HepG2 (cell line): ENCODE results near the gene HES6. TPM values are rescaled to one million over a fixed set of nuclear protein-coding genes. Genes with fewer than 3 reads are reported as not detected.

Experiments used
- EZH2 ChIP-seq: conservative IDR thresholded peaks from 2 replicates; pipeline ENCODE4 v1.6.1; 2012; ENCODE audit warnings: mild to moderate bottlenecking, low read depth, low read length, moderate library complexity
- FOXP1 ChIP-seq, 2 experiments: fragments of 450-650 bp in 1 of 2; IDR thresholded peaks; 2 replicates each; pipeline ENCODE4 v1.6.1; 2017 to 2018; ENCODE audit warnings: antibody characterized with exemption in 1 of 2
- HOXA7 ChIP-seq: sonication (generic); formaldehyde crosslinking; IDR thresholded peaks from 2 replicates; pipeline ENCODE4 v1.8.1; 2022; ENCODE audit warnings: mild to moderate bottlenecking, missing genetic modification reagents, moderate library complexity
- KLF6 ChIP-seq: IDR thresholded peaks from 2 replicates; pipeline ENCODE4 v1.8.0; 2016; ENCODE audit warnings: missing biosample characterization, missing genetic modification reagents
- MAFG ChIP-seq: sonication (generic); formaldehyde crosslinking; IDR thresholded peaks from 2 replicates; pipeline ENCODE4 v1.5.1; 2020; ENCODE audit warnings: mild to moderate bottlenecking, missing genetic modification reagents
- MIER2 ChIP-seq: IDR thresholded peaks from 2 replicates; pipeline ENCODE4 v1.6.1; 2016; ENCODE audit warnings: missing biosample characterization, missing genetic modification reagents
- RXRB ChIP-seq: IDR thresholded peaks from 2 replicates; pipeline ENCODE4 v1.6.1; 2016; ENCODE audit warnings: borderline replicate concordance, missing genetic modification reagents, missing compliant biosample characterization
- SKI ChIP-seq: fragments of 450-650 bp; IDR thresholded peaks from one replicate; pipeline ENCODE4 v1.6.1; 2018; ENCODE audit warnings: mild to moderate bottlenecking; ENCODE audit not compliant: partially characterized antibody
- TEAD3 ChIP-seq: optimal IDR thresholded peaks from 2 replicates; pipeline ENCODE3; 2016; ENCODE audit warnings: borderline replicate concordance
- TRIM24 ChIP-seq: sonication (generic); formaldehyde crosslinking; IDR thresholded peaks from 2 replicates; pipeline ENCODE4 v1.8.0; 2022; ENCODE audit warnings: mild to moderate bottlenecking, missing genetic modification reagents
- YEATS4 ChIP-seq: sonication (generic); formaldehyde crosslinking; IDR thresholded peaks from 2 replicates; pipeline ENCODE4 v1.4.0; 2020; ENCODE audit warnings: missing genetic modification reagents, borderline replicate concordance
- ZBTB7A ChIP-seq: sonication (generic); formaldehyde crosslinking; IDR thresholded peaks from 2 replicates; pipeline ENCODE4 v1.8.0; 2022; ENCODE audit warnings: mild to moderate bottlenecking, missing genetic modification reagents
- ZFX ChIP-seq: sonication (generic); formaldehyde crosslinking; IDR thresholded peaks from 2 replicates; pipeline ENCODE4 v1.4.0; 2020; ENCODE audit warnings: mild to moderate bottlenecking, low read depth, missing genetic modification reagents, moderate library complexity
- ZKSCAN8 ChIP-seq: IDR thresholded peaks from 2 replicates; pipeline ENCODE4 v1.6.1; 2016; ENCODE audit warnings: borderline replicate concordance, missing genetic modification reagents, missing compliant biosample characterization
- ZNF282 ChIP-seq: fragments of 450-650 bp; IDR thresholded peaks from 2 replicates; pipeline ENCODE4 v1.6.1; 2018; ENCODE audit not compliant: partially characterized antibody
- ZNF615 ChIP-seq: sonication (generic); formaldehyde crosslinking; IDR thresholded peaks from 2 replicates; pipeline ENCODE4 v1.5.0; 2020; ENCODE audit warnings: mild to moderate bottlenecking, missing genetic modification reagents, borderline replicate concordance
- polyA plus RNA-seq, 8 experiments: library from polyadenylated mRNA; depleted of rRNA in 3 of 8; stranded (reverse) in 7 of 8; unstranded in 1 of 8; fragments of >200 nt; fragmentation: Illumina TruSeq in 4 of 8; extraction: Trizol in 4 of 8; gene quantifications; 2 replicates each; pipeline versions ENCODE4 v1.2.1 to v1.2.3, GENCODE V29; 2011 to 2016; ENCODE audit warnings: low read depth in 4 of 8, missing spikeins in 1 of 8, mixed read lengths in 1 of 8; ENCODE audit not compliant: insufficient read depth in 1 of 8
- total RNA-seq, 5 experiments: library from RNA; depleted of rRNA; stranded (reverse); fragments of >200 nt; fragmentation: Illumina TruSeq; extraction: Trizol; gene quantifications; 2 replicates each; pipeline ENCODE4 v1.2.3, GENCODE V29; 2016; ENCODE audit warnings: low read depth in 1 of 5
- TF ChIP-seq, protein P1 (sequence below): sonication (generic); formaldehyde crosslinking; IDR thresholded peaks from 2 replicates; pipeline ENCODE4 v1.9.0; 2022; ENCODE audit warnings: missing genetic modification reagents, mild to moderate bottlenecking, borderline replicate concordance
- TF ChIP-seq, protein P2 (sequence below): sonication (generic); formaldehyde crosslinking; IDR thresholded peaks from 2 replicates; pipeline ENCODE4 v1.4.0; 2020; ENCODE audit warnings: mild to moderate bottlenecking, missing genetic modification reagents, borderline replicate concordance
- TF ChIP-seq, protein P3 (sequence below): IDR thresholded peaks from 2 replicates; pipeline ENCODE4 v1.6.1; 2016; ENCODE audit warnings: missing genetic modification reagents, missing compliant biosample characterization
- TF ChIP-seq, protein P4 (sequence below): IDR thresholded peaks from 2 replicates; pipeline ENCODE4 v1.6.1; 2016; ENCODE audit warnings: missing compliant biosample characterization, missing genetic modification reagents, borderline replicate concordance

HES6 gene
- total and polyA plus RNA-seq, 2 of the 13 experiments (the other 11 are each of a cell fraction or from before 2014, with no cell fraction given), result 19.5 to 82.8 TPM

DNA sequence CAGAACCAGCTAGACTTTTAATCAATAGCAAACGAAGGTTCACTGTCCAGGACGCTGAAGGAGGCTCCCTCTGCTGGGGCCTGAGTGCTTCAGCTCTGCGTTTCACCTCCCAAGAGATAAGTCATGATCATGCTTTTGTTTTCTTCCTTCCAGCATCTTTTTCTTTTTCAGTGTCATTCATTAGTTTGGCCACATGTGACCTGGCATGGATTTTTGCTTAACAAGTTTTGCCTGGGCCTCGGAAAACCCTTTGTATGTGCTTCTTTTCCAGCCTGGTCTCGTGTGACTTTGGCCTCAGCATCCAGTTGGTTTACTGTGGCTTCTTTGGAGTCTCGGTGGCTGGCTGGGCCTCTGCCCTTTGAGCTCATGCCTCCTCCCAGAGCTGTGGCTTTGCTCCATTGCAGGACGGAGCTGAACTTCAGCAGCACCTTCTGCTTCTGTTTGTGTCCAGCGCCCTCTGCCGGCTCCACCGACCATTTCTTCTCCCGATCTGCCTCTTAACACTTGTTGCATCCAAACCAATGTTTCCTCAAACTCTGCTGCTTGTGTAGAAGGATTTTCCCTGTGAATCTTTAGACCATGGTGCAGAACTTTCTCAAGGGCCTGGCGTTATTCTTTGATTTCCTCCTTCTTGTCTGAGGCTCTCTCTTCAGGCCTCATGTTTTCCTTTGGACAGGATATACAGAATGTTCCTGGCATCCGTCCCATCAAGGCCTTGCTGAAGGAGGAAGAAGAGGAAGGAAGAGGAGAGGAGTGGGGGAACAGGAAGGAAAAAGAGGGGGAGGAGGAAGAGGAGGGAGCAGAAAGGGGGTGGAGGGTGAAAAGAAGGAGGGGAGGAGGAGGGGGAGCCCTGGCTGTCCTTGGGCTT lies 23.6 kb upstream of the HES6 start (continued):
- TF ChIP-seq ZNF282 (no peak), MAFG (CRISPR knock-in tag) (no peak), YEATS4 (peak; percentile 65; the same call in 1 of the 2 replicates), ZFX (CRISPR knock-in tag) (peak; percentile 86), MIER2 (CRISPR knock-in tag) (peak; percentile 58; the same call in 1 of the 2 replicates), ZKSCAN8 (CRISPR knock-in tag) (peak; percentile 55; the same call in 1 of the 2 replicates), TRIM24 (CRISPR knock-in tag) (no peak), FOXP1 (IDR thresholded peaks at IDR 0.05) (no peak), FOXP1 (CRISPR knock-in tag; IDR thresholded peaks at IDR 0.05) (0 out of 2 replicates have a peak, but pooled peaks have one; percentile 27), KLF6 (CRISPR knock-in tag) (0 out of 2 replicates have a peak, but pooled peaks have one; percentile 40), ZNF615 (CRISPR knock-in tag) (no peak), EZH2 (no peak), ZBTB7A (CRISPR knock-in tag) (no peak), TEAD3 (CRISPR knock-in tag) (peak; percentile 47), RXRB (CRISPR knock-in tag) (peak; percentile 73; the same call in 1 of the 2 replicates), HOXA7 (no peak), SKI (peak; percentile 53)
- TF ChIP-seq, protein P1, sequence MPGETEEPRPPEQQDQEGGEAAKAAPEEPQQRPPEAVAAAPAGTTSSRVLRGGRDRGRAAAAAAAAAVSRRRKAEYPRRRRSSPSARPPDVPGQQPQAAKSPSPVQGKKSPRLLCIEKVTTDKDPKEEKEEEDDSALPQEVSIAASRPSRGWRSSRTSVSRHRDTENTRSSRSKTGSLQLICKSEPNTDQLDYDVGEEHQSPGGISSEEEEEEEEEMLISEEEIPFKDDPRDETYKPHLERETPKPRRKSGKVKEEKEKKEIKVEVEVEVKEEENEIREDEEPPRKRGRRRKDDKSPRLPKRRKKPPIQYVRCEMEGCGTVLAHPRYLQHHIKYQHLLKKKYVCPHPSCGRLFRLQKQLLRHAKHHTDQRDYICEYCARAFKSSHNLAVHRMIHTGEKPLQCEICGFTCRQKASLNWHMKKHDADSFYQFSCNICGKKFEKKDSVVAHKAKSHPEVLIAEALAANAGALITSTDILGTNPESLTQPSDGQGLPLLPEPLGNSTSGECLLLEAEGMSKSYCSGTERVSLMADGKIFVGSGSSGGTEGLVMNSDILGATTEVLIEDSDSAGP (CRISPR knock-in tag), result peak; percentile 55
- TF ChIP-seq, protein P2, sequence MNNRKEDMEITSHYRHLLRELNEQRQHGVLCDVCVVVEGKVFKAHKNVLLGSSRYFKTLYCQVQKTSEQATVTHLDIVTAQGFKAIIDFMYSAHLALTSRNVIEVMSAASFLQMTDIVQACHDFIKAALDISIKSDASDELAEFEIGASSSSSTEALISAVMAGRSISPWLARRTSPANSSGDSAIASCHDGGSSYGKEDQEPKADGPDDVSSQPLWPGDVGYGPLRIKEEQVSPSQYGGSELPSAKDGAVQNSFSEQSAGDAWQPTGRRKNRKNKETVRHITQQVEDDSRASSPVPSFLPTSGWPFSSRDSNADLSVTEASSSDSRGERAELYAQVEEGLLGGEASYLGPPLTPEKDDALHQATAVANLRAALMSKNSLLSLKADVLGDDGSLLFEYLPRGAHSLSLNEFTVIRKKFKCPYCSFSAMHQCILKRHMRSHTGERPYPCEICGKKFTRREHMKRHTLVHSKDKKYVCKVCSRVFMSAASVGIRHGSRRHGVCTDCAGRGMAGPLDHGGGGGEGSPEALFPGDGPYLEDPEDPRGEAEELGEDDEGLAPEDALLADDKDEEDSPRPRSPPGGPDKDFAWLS, result no peak
- TF ChIP-seq, protein P3, sequence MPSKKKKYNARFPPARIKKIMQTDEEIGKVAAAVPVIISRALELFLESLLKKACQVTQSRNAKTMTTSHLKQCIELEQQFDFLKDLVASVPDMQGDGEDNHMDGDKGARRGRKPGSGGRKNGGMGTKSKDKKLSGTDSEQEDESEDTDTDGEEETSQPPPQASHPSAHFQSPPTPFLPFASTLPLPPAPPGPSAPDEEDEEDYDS (CRISPR knock-in tag), result peak; percentile 29; the same call in 1 of the 2 replicates
- TF ChIP-seq, protein P4, sequence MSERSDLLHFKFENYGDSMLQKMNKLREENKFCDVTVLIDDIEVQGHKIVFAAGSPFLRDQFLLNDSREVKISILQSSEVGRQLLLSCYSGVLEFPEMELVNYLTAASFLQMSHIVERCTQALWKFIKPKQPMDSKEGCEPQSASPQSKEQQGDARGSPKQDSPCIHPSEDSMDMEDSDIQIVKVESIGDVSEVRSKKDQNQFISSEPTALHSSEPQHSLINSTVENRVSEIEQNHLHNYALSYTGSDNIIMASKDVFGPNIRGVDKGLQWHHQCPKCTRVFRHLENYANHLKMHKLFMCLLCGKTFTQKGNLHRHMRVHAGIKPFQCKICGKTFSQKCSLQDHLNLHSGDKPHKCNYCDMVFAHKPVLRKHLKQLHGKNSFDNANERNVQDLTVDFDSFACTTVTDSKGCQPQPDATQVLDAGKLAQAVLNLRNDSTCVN (CRISPR knock-in tag), result peak; percentile 51; the same call in 1 of the 2 replicates
